HG03439 (cell line): Measurements from ENCODE around the gene TSHZ2.
"Not testable (repeated sequence)": the region's sequence is repeated elsewhere in the genome, so short reads cannot be mapped to it uniquely, and the experiment has no call there.

Experiments
- ATAC-seq: cut with Tn5 transposase; IDR thresholded peaks from one replicate; pipeline ENCODE4 v1.9.1; 2021; ENCODE audit warnings: mild to moderate bottlenecking, moderate library complexity; ENCODE audit not compliant: unreplicated experiment

TSHZ2 gene

GRCh38 chr20:52963131-52963530 lies 9.0 kb upstream of the TSHZ2 start:
- ATAC-seq, result no peak

- no peak for ATAC-seq
Observed at GRCh38 chr20:52964131-52964530, 8.0 kb upstream of the TSHZ2 start.

GRCh38 chr20:52965380-52965779 lies 6.8 kb upstream of the TSHZ2 start:
- ATAC-seq, result no peak

- ATAC-seq, result no peak
Observed at GRCh38 chr20:52965819-52966218, 6.3 kb upstream of the TSHZ2 start.

GRCh38 chr20:52966543-52966942 lies 5.6 kb upstream of the TSHZ2 start:
- ATAC-seq, result not testable (repeated sequence)

GRCh38 chr20:52971498-52972189 lies 514 bp upstream of the TSHZ2 start:
- no peak for ATAC-seq

GRCh38 chr20:52972965-52973819 lies 1.0 kb downstream of the TSHZ2 start:
- no peak for ATAC-seq

- ATAC-seq, result no peak
Observed at GRCh38 chr20:52974179-52974594, 2.0 kb downstream of the TSHZ2 start.

- no peak for ATAC-seq
Observed at GRCh38 chr20:52975029-52975732, 3.0 kb downstream of the TSHZ2 start.

GRCh38 chr20:52975803-52976531 lies 3.8 kb downstream of the TSHZ2 start:
- no peak for ATAC-seq

- no peak for ATAC-seq
Observed at GRCh38 chr20:52978851-52979250, 6.7 kb downstream of the TSHZ2 start.

- ATAC-seq, result no peak
Observed at GRCh38 chr20:52981051-52981450, 8.9 kb downstream of the TSHZ2 start.

GRCh38 chr20:52983726-52984450 lies 11.7 kb downstream of the TSHZ2 start:
- no peak for ATAC-seq

GRCh38 chr20:52984451-52984810 lies 12.3 kb downstream of the TSHZ2 start:
- no peak for ATAC-seq

GRCh38 chr20:52985687-52986086 lies 13.5 kb downstream of the TSHZ2 start:
- no peak for ATAC-seq

- ATAC-seq, result no peak
Observed at GRCh38 chr20:52987295-52987694, 15.1 kb downstream of the TSHZ2 start.

GRCh38 chr20:52991830-52992229 lies 19.7 kb downstream of the TSHZ2 start:
- ATAC-seq, result no peak

- no peak for ATAC-seq
Observed at GRCh38 chr20:52992632-52993031, 20.5 kb downstream of the TSHZ2 start.

- no peak for ATAC-seq
Observed at GRCh38 chr20:52993076-52993475, 20.9 kb downstream of the TSHZ2 start.

- ATAC-seq, result no peak
Observed at GRCh38 chr20:52994184-52994970, 22.2 kb downstream of the TSHZ2 start.
